ENCODE results near the gene KCNQ5.

KCNQ5 gene

GRCh38 chr6:72720464-72720863 lies 98.6 kb downstream of the KCNQ5 start:
- no peak overlapping the region for H3K4me3 ChIP-seq (ENCODE audit: insufficient read depth, low read length, poor library complexity, severe bottlenecking)
- H4K20me1 ChIP-seq (ENCODE audit: low read depth, low read length), result no peaks in the 10 kb centered on the region
- peaks cover 76% of the 10 kb centered on the region for H3K79me2 ChIP-seq (ENCODE audit: insufficient read depth, low read length)
- peak overlapping the region; percentile 13; the same call in 1 of the 2 replicates for H3K27ac ChIP-seq (ENCODE audit: low read depth, low read length)
- no peaks in the 10 kb centered on the region for H3K9me2 ChIP-seq (replicated peaks; ENCODE audit: insufficient read depth, low read length)
- H3K9ac ChIP-seq (ENCODE audit: low read length), result no peak overlapping the region
- H3K27me3 ChIP-seq (ENCODE audit: low read length), result no peaks in the 10 kb centered on the region
- H3K36me3 ChIP-seq (ENCODE audit: low read length), result no peaks in the 10 kb centered on the region
- TF ChIP-seq EZH2phosphoT487 (conservative IDR thresholded peaks at IDR 0.05; ENCODE audit: low read length), result no peak
- no peak for TF ChIP-seq CTCF (IDR thresholded peaks at IDR 0.05; ENCODE audit: insufficient read depth, low read length, poor library complexity, severe bottlenecking)
- no peaks in the 10 kb centered on the region for H3K9me3 ChIP-seq (ENCODE audit: insufficient read depth, low read length)
- H2AFZ ChIP-seq (ENCODE audit: low read depth, low read length, severe bottlenecking), result no peak overlapping the region
- peaks cover 31% of the 10 kb centered on the region for H3F3A ChIP-seq (ENCODE audit: insufficient read depth)
- no peak overlapping the region for H3K4me2 ChIP-seq (ENCODE audit: low read depth, low read length, poor library complexity, severe bottlenecking)

GRCh38 chr6:72721346-72721745 lies 99.5 kb downstream of the KCNQ5 start:
- no peak overlapping the region for H3K4me2 ChIP-seq (ENCODE audit: low read depth, low read length, poor library complexity, severe bottlenecking)
- no peak for TF ChIP-seq CTCF (IDR thresholded peaks at IDR 0.05; ENCODE audit: insufficient read depth, low read length, poor library complexity, severe bottlenecking)
- no peaks in the 10 kb centered on the region for H3K27me3 ChIP-seq (ENCODE audit: low read length)
- peaks cover 31% of the 10 kb centered on the region for H3F3A ChIP-seq (ENCODE audit: insufficient read depth)
- no peak overlapping the region for H3K4me3 ChIP-seq (ENCODE audit: insufficient read depth, low read length, poor library complexity, severe bottlenecking)
- no peaks in the 10 kb centered on the region for H3K9me3 ChIP-seq (ENCODE audit: insufficient read depth, low read length)
- peaks cover 77% of the 10 kb centered on the region for H3K79me2 ChIP-seq (ENCODE audit: insufficient read depth, low read length)
- H3K9me2 ChIP-seq (replicated peaks; ENCODE audit: insufficient read depth, low read length), result no peaks in the 10 kb centered on the region
- no peaks in the 10 kb centered on the region for H4K20me1 ChIP-seq (ENCODE audit: low read depth, low read length)
- no peak overlapping the region for H3K9ac ChIP-seq (ENCODE audit: low read length)
- H3K36me3 ChIP-seq (ENCODE audit: low read length), result no peaks in the 10 kb centered on the region
- H2AFZ ChIP-seq (ENCODE audit: low read depth, low read length, severe bottlenecking), result no peak overlapping the region
- H3K27ac ChIP-seq (ENCODE audit: low read depth, low read length), result peak overlapping the region; percentile 13; the same call in 1 of the 2 replicates

GRCh38 chr6:72724545-72724944 lies 102.7 kb downstream of the KCNQ5 start:
- Histone ChIP-seq H2AFZ (ENCODE audit: low read depth, low read length, severe bottlenecking) (no peak overlapping the region), H3K9me3 (ENCODE audit: insufficient read depth, low read length) (no peaks in the 10 kb centered on the region), H4K20me1 (ENCODE audit: low read depth, low read length) (no peaks in the 10 kb centered on the region), H3K79me2 (ENCODE audit: insufficient read depth, low read length) (peaks cover 90% of the 10 kb centered on the region), H3K36me3 (ENCODE audit: low read length) (no peaks in the 10 kb centered on the region; the same call in none of the 2 replicates), H3K9ac (ENCODE audit: low read length) (peak overlapping the region; percentile 13; the same call in 1 of the 2 replicates), H3K9me2 (replicated peaks; ENCODE audit: insufficient read depth, low read length) (no peaks in the 10 kb centered on the region), H3F3A (ENCODE audit: insufficient read depth) (peaks cover 31% of the 10 kb centered on the region), H3K27me3 (ENCODE audit: low read length) (no peaks in the 10 kb centered on the region), H3K27ac (ENCODE audit: low read depth, low read length) (peak overlapping the region; percentile 83), H3K4me2 (ENCODE audit: low read depth, low read length, poor library complexity, severe bottlenecking) (peak overlapping the region; percentile 60), H3K4me3 (ENCODE audit: insufficient read depth, low read length, poor library complexity, severe bottlenecking) (peak overlapping the region; percentile 24)
- TF ChIP-seq CTCF (IDR thresholded peaks at IDR 0.05; ENCODE audit: insufficient read depth, low read length, poor library complexity, severe bottlenecking) (no peak), EZH2phosphoT487 (conservative IDR thresholded peaks at IDR 0.05; ENCODE audit: low read length) (no peak)

All from SU-DHL-6 (cell line).